ENCODE measurements around the gene TUBGCP6.

TUBGCP6 gene

GRCh38 chr22:50197000-50197800 lies 47.6 kb downstream of the TUBGCP6 start:
- DNase-seq (ENCODE audit: low read depth), result no peak

- DNase-seq (ENCODE audit: low read depth), result no peak
Observed at GRCh38 chr22:50196256-50196655, 48.6 kb downstream of the TUBGCP6 start.

- no peak for DNase-seq (ENCODE audit: low read depth)
Observed at GRCh38 chr22:50194037-50194805, 50.6 kb downstream of the TUBGCP6 start.

GRCh38 chr22:50193621-50194020 lies 51.2 kb downstream of the TUBGCP6 start:
- no peak for DNase-seq (ENCODE audit: low read depth)

- DNase-seq (ENCODE audit: low read depth), result no peak
Observed at GRCh38 chr22:50192436-50193204, 52.2 kb downstream of the TUBGCP6 start.

GRCh38 chr22:50190941-50191741 lies 53.7 kb downstream of the TUBGCP6 start:
- peak; percentile 52 for DNase-seq (ENCODE audit: low read depth)

- peak; percentile 74 for DNase-seq (ENCODE audit: low read depth)
Observed at GRCh38 chr22:50190182-50190940, 54.5 kb downstream of the TUBGCP6 start.

GRCh38 chr22:50189849-50190181 lies 55.0 kb downstream of the TUBGCP6 start:
- no peak for DNase-seq (ENCODE audit: low read depth)

- DNase-seq (ENCODE audit: low read depth), result no peak
Observed at GRCh38 chr22:50189184-50189848, 55.5 kb downstream of the TUBGCP6 start.

- no peak for DNase-seq (ENCODE audit: low read depth)
Observed at GRCh38 chr22:50188356-50188755, 56.5 kb downstream of the TUBGCP6 start.

GRCh38 chr22:50186761-50187523 lies 57.9 kb downstream of the TUBGCP6 start:
- no peak for DNase-seq (ENCODE audit: low read depth)

- DNase-seq (ENCODE audit: low read depth), result no peak
Observed at GRCh38 chr22:50186181-50186714, 58.6 kb downstream of the TUBGCP6 start.

- DNase-seq (ENCODE audit: low read depth), result peak; percentile 82
Observed at GRCh38 chr22:50185375-50186087, 59.3 kb downstream of the TUBGCP6 start, which contains the start of gene TRABD. TRABD (plus strand) TSS chr22:50185913; CDS start chr22:50193061, 7,148 bp downstream.

- no peak for DNase-seq (ENCODE audit: low read depth)
Observed at GRCh38 chr22:50184902-50185374, 59.9 kb downstream of the TUBGCP6 start.

- no peak for DNase-seq (ENCODE audit: low read depth)
Observed at GRCh38 chr22:50184004-50184901, 60.6 kb downstream of the TUBGCP6 start.

- no peak for DNase-seq (ENCODE audit: low read depth)
Observed at GRCh38 chr22:50183141-50183971, 61.5 kb downstream of the TUBGCP6 start.

All from stimulated activated CD8-positive, alpha-beta memory T cell treated with anti-CD3 and anti-CD28 coated beads, Interleukin-4, amount 100 ng/mL, for 24 hours (primary cell).